Measurements from ENCODE around the gene NREP.

The NREP gene

DNA sequence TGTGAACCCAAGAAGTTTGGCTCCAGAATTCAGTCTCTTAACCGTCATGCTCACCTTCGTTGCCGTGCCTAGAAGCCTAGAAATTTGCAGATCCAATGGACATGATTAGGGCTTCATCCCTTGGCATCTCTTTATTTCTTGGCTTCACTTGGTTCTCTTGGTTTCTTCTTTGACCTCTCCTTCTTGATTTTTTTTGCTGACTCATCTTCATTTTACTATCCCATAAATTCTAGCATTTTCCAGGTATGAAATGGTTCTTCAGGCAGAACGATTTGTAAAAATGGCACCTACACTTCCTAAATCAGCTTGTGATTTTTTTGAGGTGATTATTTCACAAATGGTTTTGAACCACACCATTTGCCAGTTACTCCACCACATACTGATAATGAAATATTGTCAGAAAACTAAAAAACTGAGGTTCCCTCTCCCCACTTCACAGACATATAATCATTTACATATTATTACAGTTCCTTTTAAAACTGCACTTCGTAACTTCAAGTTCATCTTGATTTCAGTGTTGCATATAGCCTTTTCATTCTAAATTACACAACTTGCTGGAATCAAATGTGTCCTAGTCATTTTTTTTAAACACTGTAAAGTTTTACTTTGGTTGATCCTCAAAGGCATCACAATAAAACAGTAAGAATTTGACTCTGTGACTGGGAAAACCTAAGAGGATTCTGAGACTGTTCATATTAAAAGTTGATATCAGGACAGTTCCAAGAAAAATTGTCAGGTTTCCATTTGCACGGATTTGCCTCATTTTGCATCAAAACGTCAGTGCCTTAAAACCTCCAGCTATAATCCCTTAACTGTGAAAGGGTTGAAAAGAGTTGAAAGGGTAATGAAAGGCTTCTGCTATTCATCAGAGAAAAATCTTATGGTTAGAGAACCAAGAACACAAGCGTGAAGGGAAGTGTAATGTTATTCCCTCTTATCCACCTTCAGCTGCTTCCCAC, 8.9 kb upstream of the NREP start:
- DNase-seq (ENCODE audit: low spot score), result no peak

DNA sequence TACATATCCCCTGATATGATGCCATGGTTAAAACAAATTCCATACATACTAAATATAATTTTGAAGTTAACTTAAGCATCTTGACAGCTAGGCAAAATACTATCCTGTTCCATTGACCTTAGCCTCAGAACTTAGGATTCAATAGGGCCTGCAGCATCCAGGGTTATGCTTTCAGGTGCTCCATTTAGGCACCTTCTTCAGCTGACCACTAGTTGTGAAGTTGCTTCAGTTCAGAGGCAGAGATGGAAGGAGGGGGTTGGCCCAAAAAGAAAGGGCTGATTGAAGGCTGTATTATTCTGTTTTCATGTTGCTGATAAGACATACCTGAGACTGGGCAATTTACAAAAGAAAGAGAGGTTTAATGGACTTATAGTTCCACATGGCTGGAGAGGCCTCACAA, 7.0 kb upstream of the NREP start:
- DNase-seq (ENCODE audit: low spot score), result no peak

DNA sequence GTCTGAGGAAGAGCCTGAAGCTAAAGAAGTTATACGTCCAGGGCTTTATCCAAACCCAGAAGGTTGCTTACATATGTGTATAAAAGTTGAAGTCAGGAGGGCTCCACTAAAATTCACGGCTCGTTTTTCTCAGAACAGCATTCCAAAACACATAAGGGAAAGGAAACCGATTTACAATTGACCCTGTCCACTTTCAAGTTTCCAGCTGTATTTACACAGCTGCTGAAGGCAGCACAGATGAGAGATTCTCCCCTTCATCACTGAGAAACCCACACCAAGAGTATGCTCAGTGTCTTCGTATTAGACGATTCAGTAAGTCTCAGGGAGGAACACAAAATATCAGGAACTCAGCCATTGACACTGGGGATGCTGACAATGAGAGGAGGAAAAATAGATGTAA, 5.9 kb upstream of the NREP start:
- DNase-seq (ENCODE audit: low spot score), result no peak

DNA sequence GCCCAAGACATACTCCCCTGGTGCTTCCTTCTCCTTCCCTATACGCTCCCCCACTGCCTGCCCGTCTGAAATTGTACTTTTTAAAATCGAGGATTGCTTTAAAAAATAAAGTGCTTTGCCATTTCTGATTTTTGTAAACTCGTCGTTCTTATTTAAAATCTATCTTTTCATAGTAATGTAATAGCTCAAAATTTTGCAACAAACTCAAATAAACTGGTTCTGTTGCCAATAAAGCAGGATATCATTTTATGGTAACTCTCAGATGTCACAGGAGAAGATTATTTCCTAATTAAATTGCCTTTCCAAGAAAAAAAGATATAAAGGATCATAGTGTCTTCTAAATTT, 1.3 kb upstream of the NREP start:
- no peak for DNase-seq (ENCODE audit: low spot score)

DNA sequence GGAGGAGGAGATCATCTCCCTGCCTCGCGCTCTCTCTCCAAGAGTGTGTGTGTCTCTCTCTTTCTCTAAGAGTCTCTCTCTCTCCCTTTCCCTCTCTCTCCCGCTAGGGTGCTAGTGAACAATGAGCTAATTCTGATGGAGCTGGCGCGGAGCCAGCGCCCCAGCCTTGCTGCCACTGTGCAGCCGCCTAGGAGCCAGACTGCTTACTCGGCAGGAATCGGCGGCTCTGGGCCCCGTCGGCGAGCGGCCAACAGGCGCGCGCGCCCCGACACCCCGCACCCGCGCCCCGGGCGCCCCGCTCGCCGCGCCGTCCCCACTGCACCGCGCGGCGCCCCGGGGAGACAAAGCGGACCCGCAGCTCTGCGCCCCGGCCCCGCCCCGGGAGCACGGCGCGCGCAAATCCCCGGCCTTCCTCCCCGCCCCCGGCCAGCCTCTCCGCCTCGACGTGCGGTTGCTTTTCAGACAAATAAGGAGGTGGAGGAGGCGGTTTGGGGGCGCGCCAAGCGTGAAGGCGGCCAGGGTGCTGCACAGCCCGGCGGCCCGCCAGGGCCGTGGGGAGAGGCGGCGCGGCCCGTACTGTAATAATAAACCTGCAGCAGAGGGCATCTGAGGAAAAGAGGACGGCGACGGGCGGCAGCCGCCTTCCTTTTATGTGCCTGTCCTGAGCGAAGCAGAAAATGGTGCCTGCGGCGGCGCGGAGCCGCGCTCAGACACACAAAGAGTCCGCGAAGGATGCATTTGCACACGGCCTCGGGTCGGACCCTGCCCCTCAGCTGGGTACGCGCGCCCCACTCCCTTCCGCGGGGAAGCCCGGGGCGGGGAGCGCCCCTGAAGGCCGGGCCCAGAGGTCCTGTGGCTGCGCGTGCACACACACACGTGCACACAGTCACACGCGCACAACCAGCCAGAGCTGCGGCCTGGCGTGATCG, 625 bp upstream of the NREP start:
- peak; percentile 78 for DNase-seq (ENCODE audit: low spot score)

DNA sequence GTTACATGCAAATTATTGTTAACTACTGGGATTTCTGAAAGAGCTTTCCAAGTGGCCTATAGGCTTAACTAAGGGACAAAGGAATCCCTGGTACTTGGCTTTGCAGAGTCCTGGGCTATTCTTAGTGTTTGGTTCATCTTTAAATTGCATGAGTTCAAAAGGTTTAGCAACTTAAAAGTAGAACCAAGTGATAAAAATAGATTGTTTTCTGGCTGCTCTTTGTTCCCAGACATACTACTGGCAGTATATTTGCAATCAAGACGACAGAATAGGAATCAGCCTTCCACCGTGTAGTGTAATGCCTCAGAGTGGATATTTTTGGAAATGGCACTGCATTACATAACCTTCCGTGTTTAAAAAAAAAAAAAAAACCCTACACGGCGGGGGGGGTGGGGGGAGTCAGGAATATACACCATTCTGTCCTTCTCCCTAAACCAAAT, 1.0 kb downstream of the NREP start:
- DNase-seq (ENCODE audit: low spot score), result no peak

DNA sequence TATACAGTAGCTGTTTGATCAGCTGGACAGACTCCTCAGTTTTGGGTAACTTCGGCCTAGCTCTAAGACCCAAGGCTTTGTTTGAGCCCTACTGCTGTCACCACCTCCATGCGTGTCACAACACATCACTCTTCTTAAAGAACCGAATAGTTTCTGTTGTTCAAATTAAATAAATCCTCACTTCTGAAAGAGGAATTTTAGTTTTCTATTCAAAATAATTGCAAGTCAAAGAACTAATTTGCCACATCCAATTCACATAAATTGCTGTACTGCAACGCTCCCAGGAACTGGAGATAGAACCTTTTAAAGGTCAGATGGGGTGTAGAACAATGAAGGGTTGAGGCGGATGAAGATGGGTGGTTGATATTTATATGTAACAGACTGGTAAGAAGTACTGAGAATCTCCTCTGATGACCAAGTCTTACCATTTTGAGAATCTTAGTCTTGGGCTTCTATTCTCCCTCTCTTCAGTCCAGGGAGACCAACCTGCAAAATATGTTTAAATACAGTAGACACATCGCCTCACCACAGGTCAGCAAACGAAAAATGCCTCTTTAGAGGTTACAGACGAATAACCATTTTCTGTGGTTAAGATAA, 1.6 kb downstream of the NREP start:
- no peak for DNase-seq (ENCODE audit: low spot score)

DNA sequence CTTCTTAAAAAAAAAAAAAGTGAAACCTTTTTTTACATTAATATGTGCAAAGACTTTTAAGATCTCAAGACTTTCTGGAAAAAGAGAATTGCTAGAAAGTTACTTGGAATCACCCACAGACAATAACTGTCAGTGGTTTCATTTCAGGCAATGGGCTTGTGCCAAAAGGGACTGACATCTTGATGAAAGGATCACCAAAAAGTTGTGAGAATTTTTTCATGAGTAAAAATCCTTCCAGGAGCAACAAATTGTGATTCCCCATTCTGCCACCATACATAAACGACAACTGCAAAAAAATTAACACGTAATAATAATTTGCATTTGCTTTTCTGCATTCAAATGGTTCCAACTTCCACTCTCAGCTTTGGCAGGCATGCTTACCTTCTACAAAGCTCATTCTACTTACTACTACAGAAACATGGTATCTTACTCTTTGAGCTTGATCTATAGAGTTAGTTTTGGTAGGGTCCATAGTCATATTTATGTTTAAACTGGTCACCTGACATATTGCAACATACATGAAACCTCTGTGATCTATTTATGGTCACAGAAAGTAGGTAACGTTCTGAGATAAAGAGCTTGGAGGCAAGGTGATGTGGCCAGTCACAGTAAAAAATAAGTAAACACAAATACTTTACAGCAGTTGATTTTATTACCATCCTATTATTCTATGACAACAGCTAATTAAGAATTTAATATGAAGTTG, 3.0 kb downstream of the NREP start:
- DNase-seq (ENCODE audit: low spot score), result no peak

DNA sequence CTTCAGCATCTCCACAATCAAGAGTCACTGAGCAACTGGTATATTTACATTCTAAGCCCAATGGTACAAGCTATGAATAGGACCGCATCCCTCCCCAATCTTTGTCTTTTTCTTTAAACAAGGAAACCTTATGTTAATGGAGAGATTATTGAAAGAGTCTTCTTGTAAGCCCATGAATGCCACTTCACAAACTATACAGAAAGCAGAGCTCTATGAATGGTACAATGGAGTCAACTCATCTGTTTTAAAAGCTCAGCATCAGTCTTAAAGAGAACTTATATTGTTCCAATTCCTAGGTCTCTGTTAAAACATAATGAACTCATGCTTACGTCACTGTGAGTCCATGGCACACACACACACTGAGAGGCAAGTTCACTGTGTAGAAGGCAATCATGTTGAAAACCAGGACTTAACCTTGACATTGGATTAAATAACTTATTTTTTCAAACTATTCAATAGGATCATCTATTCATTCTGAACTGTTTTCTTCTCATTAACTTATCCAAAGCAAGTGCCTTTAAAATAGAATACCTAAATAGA, 4.5 kb downstream of the NREP start:
- DNase-seq (ENCODE audit: low spot score), result no peak

DNA sequence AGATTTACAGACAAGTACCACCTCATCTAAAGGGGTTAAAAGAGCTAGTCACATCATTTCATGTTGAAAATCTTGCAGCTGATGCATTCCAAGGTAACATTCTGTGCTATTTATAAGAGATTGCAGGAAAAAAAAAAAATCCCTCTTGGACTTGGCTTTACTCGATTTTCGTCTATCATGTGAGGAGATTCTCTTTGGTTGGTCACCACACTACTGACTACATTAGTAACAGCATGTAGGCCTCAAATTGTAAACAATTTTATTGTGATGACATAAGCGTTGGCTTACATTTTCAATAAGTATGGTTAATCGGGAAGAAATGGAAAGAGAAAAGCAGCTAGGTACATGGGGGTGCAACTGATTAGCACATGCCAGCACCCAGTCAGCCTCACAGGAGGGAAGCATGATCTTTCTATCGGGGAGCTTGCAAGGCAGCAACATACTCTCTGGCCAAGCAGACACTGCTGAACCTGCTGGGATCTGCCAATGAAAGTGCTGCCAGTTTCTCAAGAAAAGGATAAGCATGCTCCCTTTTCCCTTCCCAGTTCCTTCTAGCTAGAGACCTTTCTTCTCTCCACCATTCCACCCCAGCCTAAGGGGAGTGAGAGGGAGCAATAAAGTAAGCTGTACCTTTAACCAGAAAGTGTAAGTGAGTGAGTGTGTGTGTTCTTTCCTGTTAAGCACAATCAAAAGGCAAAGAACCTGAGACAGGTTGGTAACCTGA, 7.5 kb downstream of the NREP start:
- no peak for DNase-seq (ENCODE audit: low spot score)

DNA sequence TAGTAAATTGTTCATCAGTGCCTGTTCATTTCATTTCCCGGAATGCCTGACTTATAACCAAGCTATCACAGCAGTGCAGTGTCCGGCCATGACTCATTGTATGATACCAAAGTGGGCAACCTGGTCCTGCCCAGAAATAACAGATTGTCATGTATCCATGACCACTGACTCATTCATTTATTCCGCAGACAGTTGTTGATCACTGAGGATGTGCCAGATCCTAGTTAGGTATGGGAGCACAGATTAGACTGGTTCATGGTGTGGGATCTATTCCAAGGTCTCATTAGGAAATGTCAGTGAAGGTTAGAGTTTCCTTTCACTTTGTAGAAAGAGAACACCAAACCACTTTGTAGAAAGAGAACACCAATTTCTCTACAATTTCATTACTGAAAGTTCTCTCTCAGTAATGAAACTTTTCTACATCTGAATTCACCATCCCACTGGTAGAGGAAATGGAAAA, 8.7 kb downstream of the NREP start:
- peak; percentile 34 for DNase-seq (ENCODE audit: low spot score)

DNA sequence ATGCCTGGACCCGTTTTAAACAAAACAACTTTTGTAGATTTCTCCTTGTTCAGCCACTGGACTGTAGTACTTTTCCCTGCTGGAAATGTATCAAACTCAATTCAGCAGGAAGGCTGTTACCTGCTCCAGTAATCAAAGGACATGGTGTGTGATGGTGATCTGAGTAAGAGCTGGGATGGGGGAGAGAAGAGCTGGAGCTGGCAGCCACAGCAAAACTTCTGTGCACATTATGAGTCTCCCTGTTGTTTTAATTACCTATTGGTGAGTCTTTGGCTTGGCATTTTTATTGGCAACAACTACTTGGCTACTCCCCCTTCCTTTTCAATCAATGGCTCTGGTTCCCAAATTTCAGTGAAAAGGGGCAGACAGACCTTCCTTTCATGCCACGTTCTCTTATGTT, 9.7 kb downstream of the NREP start:
- no peak for DNase-seq (ENCODE audit: low spot score)

DNA sequence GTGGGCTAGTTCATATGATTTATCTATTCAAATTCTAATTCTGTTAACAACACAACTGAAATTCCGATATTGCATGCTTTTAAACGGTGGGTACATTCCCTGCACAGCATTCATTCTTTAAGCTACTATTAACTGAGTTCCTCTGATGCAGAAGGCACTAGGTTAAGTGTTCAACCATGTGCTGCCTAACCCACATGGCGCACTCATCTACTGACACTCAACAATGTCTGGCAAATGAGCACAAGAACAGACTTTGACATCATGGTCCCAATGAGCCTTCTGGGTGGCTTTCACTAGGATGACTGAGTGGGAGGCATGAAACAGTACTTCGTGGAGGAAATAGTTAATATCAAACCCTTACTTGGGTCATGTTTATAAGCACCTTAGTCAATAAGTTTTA, 10.2 kb downstream of the NREP start:
- no peak for DNase-seq (ENCODE audit: low spot score)

DNA sequence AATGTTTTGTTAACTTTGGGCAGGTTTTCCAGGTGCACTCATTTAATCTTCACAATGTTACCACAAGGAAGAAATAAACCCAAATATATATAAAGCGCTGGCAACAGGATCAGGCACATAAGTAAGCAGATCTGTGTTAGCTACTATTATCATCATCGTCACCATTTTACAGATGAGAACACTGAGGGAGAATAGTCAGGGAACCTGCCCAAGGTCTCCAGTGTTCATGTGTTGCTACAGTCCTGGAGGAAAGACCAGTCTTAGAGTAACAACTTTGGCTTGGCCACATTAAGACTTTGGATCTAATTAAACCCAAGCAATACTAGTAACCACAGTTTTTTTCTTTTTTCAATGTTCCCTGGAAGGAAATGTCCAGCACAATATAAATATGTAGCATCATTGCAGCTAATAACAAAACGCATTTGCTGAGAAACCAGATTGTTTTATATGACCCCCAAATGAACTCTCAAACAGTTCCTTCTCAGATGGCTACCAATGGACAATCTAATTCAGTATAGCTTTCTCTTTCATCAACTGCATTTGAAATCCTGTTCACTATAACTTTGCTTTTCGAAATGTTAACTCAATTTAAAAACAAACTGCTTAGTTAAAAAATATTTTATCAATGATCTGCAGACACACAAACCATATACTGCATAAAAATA, 11.8 kb downstream of the NREP start:
- DNase-seq (ENCODE audit: low spot score), result no peak

DNA sequence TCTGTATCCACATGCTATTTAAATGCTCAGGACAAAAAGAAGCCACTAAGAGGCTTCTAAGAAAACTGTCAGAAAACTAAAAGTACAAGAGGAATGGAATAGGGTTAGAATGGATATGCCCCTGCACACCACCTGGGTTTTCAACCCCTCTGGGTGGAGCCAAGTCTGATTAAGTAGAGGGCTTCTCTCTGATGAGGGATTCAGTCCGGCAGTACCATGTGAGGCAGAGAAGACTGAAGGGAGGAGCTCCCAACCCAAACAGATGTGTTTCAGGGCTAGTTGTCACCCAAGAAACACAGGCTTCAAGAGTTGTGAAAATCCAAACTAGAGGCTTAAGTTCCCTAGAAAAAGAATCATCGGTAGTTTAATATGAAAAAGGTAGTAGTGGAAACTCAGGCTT, 12.5 kb downstream of the NREP start:
- DNase-seq (ENCODE audit: low spot score), result no peak

DNA sequence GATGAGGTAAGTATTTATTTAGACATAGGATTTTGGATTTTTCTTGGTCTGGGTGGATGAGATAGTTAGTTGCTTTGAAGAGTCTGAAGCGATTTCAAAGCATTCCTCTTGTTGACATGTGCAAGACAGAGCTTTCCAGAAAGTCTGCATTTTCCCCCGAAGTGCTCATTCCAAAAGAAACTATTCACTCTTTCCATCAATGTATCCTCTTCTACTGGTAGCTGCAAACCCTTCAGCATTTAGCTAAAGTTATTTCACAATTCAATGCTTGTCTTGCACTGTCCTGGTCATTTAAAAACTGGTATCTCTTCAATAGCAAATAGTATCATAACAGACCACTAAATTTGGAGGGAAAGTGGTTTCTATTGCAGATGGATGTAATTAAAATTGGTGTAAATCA, 13.0 kb downstream of the NREP start:
- no peak for DNase-seq (ENCODE audit: low spot score)

DNA sequence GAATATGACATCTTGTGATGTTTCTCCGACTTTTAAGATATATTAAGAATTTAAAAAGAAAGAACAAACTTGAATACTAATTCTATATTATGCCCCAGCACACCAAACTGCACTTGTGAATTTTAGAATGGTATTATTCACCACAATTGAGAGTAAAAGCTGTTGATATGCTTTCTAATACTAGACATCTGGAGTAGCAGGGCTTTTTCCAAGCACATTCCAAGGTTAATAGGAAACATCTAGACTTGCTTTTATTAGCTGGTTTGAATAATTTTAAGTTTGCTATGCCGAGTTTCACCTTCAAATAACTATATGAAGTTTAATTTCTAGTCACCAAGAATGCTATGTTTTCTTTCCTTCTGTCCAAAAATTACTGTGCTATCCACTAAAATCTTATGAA, 13.5 kb downstream of the NREP start:
- no peak for DNase-seq (ENCODE audit: low spot score)

DNA sequence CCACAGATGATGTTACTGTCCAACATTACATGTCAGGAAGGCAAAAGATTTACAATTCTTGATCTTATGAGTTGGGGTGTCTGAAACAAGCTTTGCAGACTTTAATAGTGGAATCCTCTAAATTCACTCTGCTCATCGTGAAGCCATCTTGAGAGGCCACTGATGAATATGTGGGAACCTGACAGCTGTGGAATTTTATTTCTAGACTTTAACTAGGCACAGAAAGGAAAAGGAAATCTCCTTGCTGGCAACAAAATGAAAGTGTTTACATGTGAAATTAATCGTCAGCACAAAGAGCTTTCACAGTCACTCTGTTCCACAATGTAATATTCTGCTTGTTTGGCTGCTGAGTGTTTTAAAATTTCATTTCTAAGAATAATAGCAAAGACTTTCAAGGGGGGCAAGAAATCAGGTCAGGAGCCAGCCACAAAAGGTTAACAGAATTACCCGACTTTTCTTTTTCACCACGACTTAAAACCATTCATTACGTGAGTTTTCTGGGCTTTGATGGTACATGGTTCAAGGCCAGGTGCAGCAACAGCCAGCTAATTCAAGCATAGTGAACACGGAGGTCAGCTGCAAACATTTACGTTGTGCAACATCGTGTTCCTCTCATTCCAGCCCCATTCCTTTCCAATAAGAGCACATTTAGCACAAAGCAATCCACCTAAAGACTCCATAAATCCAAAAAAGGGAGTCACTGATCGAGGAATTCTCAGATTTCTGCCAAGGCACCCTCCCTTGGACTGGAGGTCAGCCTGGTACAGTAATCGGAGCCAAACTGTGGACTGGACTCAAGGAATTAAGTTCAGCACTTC, 14.6 kb downstream of the NREP start:
- no peak for DNase-seq (ENCODE audit: low spot score)

DNA sequence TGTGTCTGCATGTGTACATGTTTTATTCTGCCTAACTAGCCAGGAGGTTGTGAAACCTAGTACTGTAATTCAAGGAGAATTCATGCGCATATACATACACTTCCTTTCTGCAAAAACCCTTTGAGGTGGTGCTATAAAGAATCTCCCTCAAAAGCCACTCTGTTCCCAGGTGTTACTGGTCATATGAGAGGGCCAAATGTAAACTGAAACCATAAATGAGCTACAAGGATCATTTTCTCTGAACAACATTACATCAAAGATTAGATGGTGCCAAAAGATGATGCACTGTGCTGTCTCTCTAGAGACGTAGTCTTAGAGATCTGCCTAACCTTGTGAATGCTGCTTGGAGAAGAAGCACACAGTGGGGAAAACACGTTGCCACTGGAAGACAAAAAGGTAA, 15.7 kb downstream of the NREP start:
- DNase-seq (ENCODE audit: low spot score), result no peak

DNA sequence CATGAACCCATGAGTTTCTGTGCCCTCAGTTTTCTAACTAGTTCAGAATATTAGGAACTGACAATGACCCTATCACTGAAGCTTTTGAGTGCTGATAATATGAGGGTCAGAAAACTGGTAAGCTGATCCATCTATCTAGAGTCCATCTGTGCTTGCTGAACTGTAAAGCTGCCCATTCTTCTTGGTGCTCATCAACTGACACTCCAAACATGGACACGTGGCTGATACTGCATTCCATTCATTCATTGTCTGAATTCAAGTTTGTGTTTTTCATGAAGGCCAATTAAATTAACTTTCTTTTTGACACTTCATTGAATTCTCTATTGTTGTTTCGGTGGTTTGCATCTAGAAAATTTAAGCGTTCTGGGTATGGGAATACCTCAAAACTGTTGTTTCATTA, 17.6 kb downstream of the NREP start:
- no peak for DNase-seq (ENCODE audit: low spot score)
